ENCODE measurements around the gene ZNF519.
"Not testable (repeated sequence)": the region's sequence is repeated elsewhere in the genome, so short reads cannot be mapped to it uniquely, and the experiment has no call there.

Gene ZNF519

GRCh38 chr18:14147935-14148865, 16.0 kb upstream of the ZNF519 start:
- not testable (repeated sequence) for DNase-seq (ENCODE audit: low spot score)

- DNase-seq (ENCODE audit: low spot score): not testable (repeated sequence)
Measured at GRCh38 chr18:14146771-14147170, 14.5 kb upstream of the ZNF519 start.

- DNase-seq (ENCODE audit: low spot score): not testable (repeated sequence)
Measured at GRCh38 chr18:14145581-14146338, 13.5 kb upstream of the ZNF519 start.

GRCh38 chr18:14145021-14145420, 12.8 kb upstream of the ZNF519 start:
- DNase-seq (ENCODE audit: low spot score): not testable (repeated sequence)

- no peak for DNase-seq (ENCODE audit: low spot score)
Measured at GRCh38 chr18:14144628-14144895, 12.3 kb upstream of the ZNF519 start.

GRCh38 chr18:14143871-14144627, 11.8 kb upstream of the ZNF519 start:
- not testable (repeated sequence) for DNase-seq (ENCODE audit: low spot score)

- not testable (repeated sequence) for DNase-seq (ENCODE audit: low spot score)
Measured at GRCh38 chr18:14143396-14143795, 11.2 kb upstream of the ZNF519 start.

GRCh38 chr18:14142177-14142576, 9.9 kb upstream of the ZNF519 start:
- not testable (repeated sequence) for DNase-seq (ENCODE audit: low spot score)

- not testable (repeated sequence) for DNase-seq (ENCODE audit: low spot score)
Measured at GRCh38 chr18:14139583-14139982, 7.3 kb upstream of the ZNF519 start.

GRCh38 chr18:14137971-14138370, 5.7 kb upstream of the ZNF519 start:
- DNase-seq (ENCODE audit: low spot score): not testable (repeated sequence)

GRCh38 chr18:14131696-14132270, 452 bp downstream of the ZNF519 start:
- DNase-seq (ENCODE audit: low spot score): not testable (repeated sequence)

- not testable (repeated sequence) for DNase-seq (ENCODE audit: low spot score)
Measured at GRCh38 chr18:14130804-14131203, 1.4 kb downstream of the ZNF519 start.

- DNase-seq (ENCODE audit: low spot score): no peak
Measured at GRCh38 chr18:14124689-14125088, 7.5 kb downstream of the ZNF519 start.

GRCh38 chr18:14122097-14122496, 10.1 kb downstream of the ZNF519 start:
- no peak for DNase-seq (ENCODE audit: low spot score)

- DNase-seq (ENCODE audit: low spot score): no peak
Measured at GRCh38 chr18:14120926-14121325, 11.3 kb downstream of the ZNF519 start.

- DNase-seq (ENCODE audit: low spot score): no peak
Measured at GRCh38 chr18:14117606-14118005, 14.6 kb downstream of the ZNF519 start.

GRCh38 chr18:14106906-14107305, 25.3 kb downstream of the ZNF519 start:
- DNase-seq (ENCODE audit: low spot score): no peak

GRCh38 chr18:14104906-14105748, 27.1 kb downstream of the ZNF519 start:
- no peak for DNase-seq (ENCODE audit: low spot score)

- no peak for DNase-seq (ENCODE audit: low spot score)
Measured at GRCh38 chr18:14104201-14104600, 28.0 kb downstream of the ZNF519 start.

GRCh38 chr18:14100503-14101286, 31.5 kb downstream of the ZNF519 start:
- no peak for DNase-seq (ENCODE audit: low spot score)

All from germinal center (tissue), 1 donor.